ENCODE results near the gene CCR5.

Gene CCR5

GRCh38 chr3:46416125-46416810 is 45.5 kb downstream of the CCR5 start:
- H3K9me3 ChIP-seq (ENCODE audit: control insufficient read depth, insufficient read depth, low read length), result no peaks in the 10 kb centered on the region
- no peaks in the 10 kb centered on the region for H3K36me3 ChIP-seq (ENCODE audit: control insufficient read depth, insufficient read depth, low read length)
- peaks cover 5% of the 10 kb centered on the region for H3K4me1 ChIP-seq (ENCODE audit: control insufficient read depth, insufficient read depth, low read length)
- H3K9ac ChIP-seq (ENCODE audit: low read depth, low read length), result no peak overlapping the region
- H3K4me3 ChIP-seq (ENCODE audit: low read depth, low read length), result no peak overlapping the region
- H3K27me3 ChIP-seq (ENCODE audit: control insufficient read depth, insufficient read depth, low read length), result no peaks in the 10 kb centered on the region

- H3K9ac ChIP-seq (ENCODE audit: low read depth, low read length), result no peak overlapping the region
Measured at GRCh38 chr3:46416811-46417510, 46.2 kb downstream of the CCR5 start.

GRCh38 chr3:46417841-46418611 is 47.3 kb downstream of the CCR5 start:
- peaks cover 5% of the 10 kb centered on the region for H3K4me1 ChIP-seq (ENCODE audit: control insufficient read depth, insufficient read depth, low read length)
- no peak overlapping the region for H3K9ac ChIP-seq (ENCODE audit: low read depth, low read length)
- H3K36me3 ChIP-seq (ENCODE audit: control insufficient read depth, insufficient read depth, low read length), result no peaks in the 10 kb centered on the region
- no peaks in the 10 kb centered on the region for H3K9me3 ChIP-seq (ENCODE audit: control insufficient read depth, insufficient read depth, low read length)
- H3K4me3 ChIP-seq (ENCODE audit: low read depth, low read length), result no peak overlapping the region
- no peaks in the 10 kb centered on the region for H3K27me3 ChIP-seq (ENCODE audit: control insufficient read depth, insufficient read depth, low read length)

More at GRCh38 chr3:46416811-46417510, 46.2 kb downstream of the CCR5 start:
- Histone ChIP-seq H3K27me3 (ENCODE audit: control insufficient read depth, insufficient read depth, low read length) (no peaks in the 10 kb centered on the region), H3K4me1 (ENCODE audit: control insufficient read depth, insufficient read depth, low read length) (peaks cover 5% of the 10 kb centered on the region), H3K36me3 (ENCODE audit: control insufficient read depth, insufficient read depth, low read length) (no peaks in the 10 kb centered on the region), H3K4me3 (ENCODE audit: low read depth, low read length) (no peak overlapping the region), H3K9me3 (ENCODE audit: control insufficient read depth, insufficient read depth, low read length) (no peaks in the 10 kb centered on the region)

- H3K9ac ChIP-seq (ENCODE audit: low read depth, low read length), result no peak overlapping the region
- H3K4me1 ChIP-seq (ENCODE audit: control insufficient read depth, insufficient read depth, low read length), result peaks cover 5% of the 10 kb centered on the region
- H3K4me3 ChIP-seq (ENCODE audit: low read depth, low read length), result no peak overlapping the region
- H3K36me3 ChIP-seq (ENCODE audit: control insufficient read depth, insufficient read depth, low read length), result no peaks in the 10 kb centered on the region
- H3K27me3 ChIP-seq (ENCODE audit: control insufficient read depth, insufficient read depth, low read length), result no peaks in the 10 kb centered on the region
- H3K9me3 ChIP-seq (ENCODE audit: control insufficient read depth, insufficient read depth, low read length), result no peaks in the 10 kb centered on the region
Measured at GRCh38 chr3:46419816-46420215, 49.1 kb downstream of the CCR5 start.

GRCh38 chr3:46420931-46421330 is 50.2 kb downstream of the CCR5 start:
- H3K9ac ChIP-seq (ENCODE audit: low read depth, low read length), result no peak overlapping the region
- H3K36me3 ChIP-seq (ENCODE audit: control insufficient read depth, insufficient read depth, low read length), result no peaks in the 10 kb centered on the region
- H3K4me3 ChIP-seq (ENCODE audit: low read depth, low read length), result no peak overlapping the region
- peaks cover 5% of the 10 kb centered on the region for H3K4me1 ChIP-seq (ENCODE audit: control insufficient read depth, insufficient read depth, low read length)
- no peaks in the 10 kb centered on the region for H3K9me3 ChIP-seq (ENCODE audit: control insufficient read depth, insufficient read depth, low read length)
- H3K27me3 ChIP-seq (ENCODE audit: control insufficient read depth, insufficient read depth, low read length), result no peaks in the 10 kb centered on the region

GRCh38 chr3:46422617-46423016 is 51.9 kb downstream of the CCR5 start:
- Histone ChIP-seq H3K4me1 (ENCODE audit: control insufficient read depth, insufficient read depth, low read length) (peaks cover 2% of the 10 kb centered on the region), H3K36me3 (ENCODE audit: control insufficient read depth, insufficient read depth, low read length) (no peaks in the 10 kb centered on the region), H3K27me3 (ENCODE audit: control insufficient read depth, insufficient read depth, low read length) (no peaks in the 10 kb centered on the region), H3K9me3 (ENCODE audit: control insufficient read depth, insufficient read depth, low read length) (no peaks in the 10 kb centered on the region), H3K9ac (ENCODE audit: low read depth, low read length) (no peak overlapping the region), H3K4me3 (ENCODE audit: low read depth, low read length) (no peak overlapping the region)

- Histone ChIP-seq H3K4me1 (ENCODE audit: control insufficient read depth, insufficient read depth, low read length) (peaks cover 2% of the 10 kb centered on the region), H3K9me3 (ENCODE audit: control insufficient read depth, insufficient read depth, low read length) (no peaks in the 10 kb centered on the region), H3K4me3 (ENCODE audit: low read depth, low read length) (no peak overlapping the region), H3K9ac (ENCODE audit: low read depth, low read length) (no peak overlapping the region), H3K27me3 (ENCODE audit: control insufficient read depth, insufficient read depth, low read length) (no peaks in the 10 kb centered on the region), H3K36me3 (ENCODE audit: control insufficient read depth, insufficient read depth, low read length) (no peaks in the 10 kb centered on the region)
Measured at GRCh38 chr3:46423588-46423987, 52.8 kb downstream of the CCR5 start.
